OCI-LY1 (cell line): ENCODE results near the gene MAGEA2B.
"Not testable (repeated sequence)": the region's sequence is repeated elsewhere in the genome, so short reads cannot be mapped to it uniquely, and the experiment has no call there.

Source experiments
- H2AFZ ChIP-seq: fragments of 200-600 bp; sonication (generic), shearing (Covaris generic); 2 replicates; pipeline ENCODE4 v1.6.0; 2014; ENCODE audit warnings: antibody characterized with exemption, mild to moderate bottlenecking, low read length
- H3F3A ChIP-seq: fragments of 200-600 bp; sonication (generic), shearing (Covaris generic); 2 replicates; pipeline ENCODE4 v1.6.0; 2014; ENCODE audit warnings: mild to moderate bottlenecking, antibody characterized with exemption, low read length, moderate library complexity; ENCODE audit not compliant: insufficient read depth
- H3K27ac ChIP-seq: fragments of 200-600 bp; sonication (generic); 2 replicates; pipeline ENCODE4 v1.5.1; 2014; ENCODE audit warnings: low read length, mixed run types, mild to moderate bottlenecking, low read depth; ENCODE audit not compliant: poor library complexity, severe bottlenecking
- H3K27me3 ChIP-seq: fragments of 200-600 bp; sonication (generic); 2 replicates; pipeline ENCODE4 v1.6.0; 2014; ENCODE audit warnings: antibody characterized with exemption, mild to moderate bottlenecking, low read length, moderate library complexity; ENCODE audit not compliant: insufficient read depth
- H3K36me3 ChIP-seq: fragments of 200-600 bp; sonication (generic); 2 replicates; pipeline ENCODE4 v1.6.1; 2014; ENCODE audit warnings: mild to moderate bottlenecking, antibody characterized with exemption, low read length, moderate library complexity, mixed read lengths; ENCODE audit not compliant: insufficient read depth
- H3K4me1 ChIP-seq: fragments of 200-600 bp; sonication (generic); 2 replicates; pipeline ENCODE4 v1.5.1; 2014; ENCODE audit warnings: mild to moderate bottlenecking, low read length, moderate library complexity; ENCODE audit not compliant: insufficient read depth, severe bottlenecking
- H3K4me2 ChIP-seq: fragments of 200-600 bp; sonication (generic), shearing (Covaris generic); 2 replicates; pipeline ENCODE4 v1.6.1; 2014; ENCODE audit warnings: low read length
- H3K4me3 ChIP-seq: fragments of 200-600 bp; sonication (generic); 2 replicates; pipeline ENCODE4 v1.5.1; 2014; ENCODE audit warnings: low read length, low read depth, mild to moderate bottlenecking, mixed read lengths; ENCODE audit not compliant: poor library complexity, severe bottlenecking
- H3K79me2 ChIP-seq: fragments of 200-600 bp; shearing (Covaris generic); 2 replicates; pipeline ENCODE4 v1.6.1; 2016; ENCODE audit warnings: mixed run types, low read length, mixed read lengths; ENCODE audit not compliant: insufficient read depth
- H3K9ac ChIP-seq: fragments of 200-600 bp; sonication (generic), shearing (Covaris generic); 2 replicates; pipeline ENCODE4 v1.6.1; 2014; ENCODE audit warnings: mild to moderate bottlenecking, low read length, mixed read lengths
- H3K9me2 ChIP-seq: fragments of 200-600 bp; sonication (generic), shearing (Covaris generic); 2 replicates; pipeline ENCODE4 v1.6.1; 2014; ENCODE audit warnings: low read depth, mild to moderate bottlenecking, low read length, mixed read lengths
- H3K9me3 ChIP-seq: fragments of 200-600 bp; shearing (Covaris generic); 2 replicates; pipeline ENCODE4 v1.6.1; 2014; ENCODE audit warnings: low read length, mixed read lengths
- H4K20me1 ChIP-seq: fragments of 200-600 bp; sonication (generic), shearing (Covaris generic); 2 replicates; pipeline ENCODE4 v1.6.0; 2016; ENCODE audit warnings: mild to moderate bottlenecking, low read length; ENCODE audit not compliant: insufficient read depth
- CTCF ChIP-seq: fragments of 200-600 bp; sonication (generic), shearing (Covaris generic); IDR thresholded peaks from 2 replicates; pipeline ENCODE4 v1.5.1; 2017; ENCODE audit warnings: mild to moderate bottlenecking, antibody characterized with exemption, low read length, moderate library complexity, mixed read lengths
- EZH2 ChIP-seq: fragments of 200-600 bp; sonication (generic), shearing (Covaris generic); IDR thresholded peaks from 2 replicates; pipeline ENCODE4 v1.8.0; 2017; ENCODE audit warnings: borderline replicate concordance, mixed run types, mild to moderate bottlenecking, antibody characterized with exemption, low read length, moderate library complexity, mixed read lengths

Gene MAGEA2B

DNA sequence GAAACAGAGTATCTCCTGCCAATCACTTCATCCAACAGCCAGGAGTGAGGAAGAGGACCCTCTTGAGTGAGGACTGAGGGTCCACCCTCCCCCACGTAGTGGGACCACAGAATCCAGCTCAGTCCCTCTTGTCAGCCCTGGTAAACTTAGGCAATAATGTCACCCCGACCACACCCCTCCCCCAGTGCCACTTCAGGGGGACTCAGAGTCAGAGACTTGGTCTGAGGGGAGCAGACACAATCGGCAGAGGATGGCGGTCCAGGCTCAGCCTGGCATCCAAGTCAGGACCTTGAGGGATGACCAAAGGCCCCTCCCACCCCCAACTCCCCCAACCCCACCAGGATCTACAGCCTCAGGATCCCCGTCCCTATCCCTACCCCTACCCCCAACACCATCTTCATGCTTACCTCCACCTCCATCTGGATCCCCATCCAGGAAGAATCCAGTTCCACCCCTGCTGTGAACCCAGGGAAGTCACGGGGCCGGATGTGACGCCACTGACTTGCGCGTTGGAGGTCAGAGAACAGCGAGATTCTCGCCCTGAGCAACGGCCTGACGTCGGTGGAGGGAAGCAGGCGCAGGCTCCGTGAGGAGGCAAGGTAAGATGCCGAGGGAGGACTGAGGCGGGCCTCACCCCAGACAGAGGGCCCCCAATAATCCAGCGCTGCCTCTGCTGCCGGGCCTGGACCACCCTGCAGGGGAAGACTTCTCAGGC, 19.0 kb downstream of the MAGEA2B start, which contains the start of the genes CSAG1 and MAGEA12:
Gene CSAG1, minus strand, starts transcription at position 461 of the 715 bp plus-strand sequence. CDS start 1,261 bp downstream, outside the sequence.
Gene MAGEA12, plus strand, starts transcription at position 497 of the 715 bp plus-strand sequence. CDS start 2,405 bp downstream, outside the sequence.
- no peaks in the 10 kb centered on the region for H4K20me1 ChIP-seq
- no peaks in the 10 kb centered on the region for H3K27me3 ChIP-seq
- no peak within 1 kb of the TSS for H2AFZ ChIP-seq
- no peaks in the 10 kb centered on the region for H3K9me3 ChIP-seq
- no peak for TF ChIP-seq EZH2
- no peaks in the 10 kb centered on the region for H3K4me1 ChIP-seq
- no peaks in the 10 kb centered on the region for H3K36me3 ChIP-seq
- H3K27ac ChIP-seq: no peak within 1 kb of the TSS
- H3K4me3 ChIP-seq: no peak within 1 kb of the TSS
- no peaks in the 10 kb centered on the region for H3F3A ChIP-seq
- no peak within 1 kb of the TSS for H3K4me2 ChIP-seq
- H3K79me2 ChIP-seq: no peaks in the 10 kb centered on the region
- H3K9ac ChIP-seq: no peak within 1 kb of the TSS
- no peaks in the 10 kb centered on the region for H3K9me2 ChIP-seq

- H3K27ac ChIP-seq, H3K4me1 ChIP-seq, H3K9me3 ChIP-seq, H3K27me3 ChIP-seq, H3K4me2 ChIP-seq, H3K4me3 ChIP-seq, H3K36me3 ChIP-seq, H2AFZ ChIP-seq, H4K20me1 ChIP-seq, H3K9me2 ChIP-seq, H3K79me2 ChIP-seq, H3F3A ChIP-seq, H3K9ac ChIP-seq: not testable (repeated sequence)
Measured at GRCh38 chrX:152734143-152734858, 19.9 kb downstream of the MAGEA2B start.

DNA sequence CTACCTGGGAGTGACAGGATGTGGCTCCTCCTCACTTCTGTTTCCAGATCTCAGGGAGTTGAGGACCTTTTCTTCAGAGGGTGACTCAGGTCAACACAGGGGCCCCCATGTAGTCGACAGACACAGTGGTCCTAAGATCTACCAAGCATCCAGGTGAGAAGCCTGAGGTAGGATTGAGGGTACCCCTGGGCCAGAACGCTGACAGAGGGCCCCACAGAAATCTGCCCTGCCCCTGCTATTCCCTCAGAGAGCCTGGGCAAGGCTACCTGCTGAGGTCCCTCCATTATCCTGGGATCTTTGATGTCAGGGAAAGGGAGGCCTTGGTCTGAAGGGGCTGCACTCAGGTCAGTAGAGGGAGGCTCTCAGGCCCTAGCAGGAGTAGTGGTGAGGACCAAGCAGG, 20.7 kb downstream of the MAGEA2B start:
- Histone ChIP-seq H2AFZ (no peak overlapping the region), H3K27ac (no peak overlapping the region), H3K4me2 (no peak overlapping the region), H3F3A (no peaks in the 10 kb centered on the region), H3K36me3 (no peaks in the 10 kb centered on the region), H3K79me2 (no peaks in the 10 kb centered on the region), H3K4me1 (no peaks in the 10 kb centered on the region), H3K27me3 (no peaks in the 10 kb centered on the region), H3K9me2 (no peaks in the 10 kb centered on the region), H3K9me3 (no peaks in the 10 kb centered on the region), H3K9ac (no peak overlapping the region), H4K20me1 (no peaks in the 10 kb centered on the region), H3K4me3 (no peak overlapping the region)
- TF ChIP-seq CTCF (no peak), EZH2 (no peak)

GRCh38 chrX:152735860-152736511, 21.6 kb downstream of the MAGEA2B start:
- H3K4me2 ChIP-seq: no peak overlapping the region
- H3K9me3 ChIP-seq: no peaks in the 10 kb centered on the region
- H3K9ac ChIP-seq: no peak overlapping the region
- H3K4me1 ChIP-seq: no peaks in the 10 kb centered on the region
- no peaks in the 10 kb centered on the region for H3K79me2 ChIP-seq
- no peaks in the 10 kb centered on the region for H4K20me1 ChIP-seq
- TF ChIP-seq EZH2 (no peak), CTCF (no peak)
- no peaks in the 10 kb centered on the region for H3K27me3 ChIP-seq
- no peaks in the 10 kb centered on the region for H3K9me2 ChIP-seq
- H3K36me3 ChIP-seq: no peaks in the 10 kb centered on the region
- H2AFZ ChIP-seq: no peak overlapping the region
- no peak overlapping the region for H3K27ac ChIP-seq
- no peak overlapping the region for H3K4me3 ChIP-seq
- H3F3A ChIP-seq: no peaks in the 10 kb centered on the region

- H3K4me1 ChIP-seq, H3F3A ChIP-seq, H3K9me3 ChIP-seq, H2AFZ ChIP-seq, H3K4me3 ChIP-seq, H3K36me3 ChIP-seq, H4K20me1 ChIP-seq, H3K79me2 ChIP-seq, H3K27me3 ChIP-seq, H3K27ac ChIP-seq, H3K9me2 ChIP-seq, H3K9ac ChIP-seq, H3K4me2 ChIP-seq: not testable (repeated sequence)
Measured at GRCh38 chrX:152736528-152736927, 22.1 kb downstream of the MAGEA2B start.
